Measurements from ENCODE around the gene WASHC4. TPM values are rescaled to one million over a fixed set of nuclear protein-coding genes. Genes with fewer than 3 reads are reported as not detected.

The WASHC4 gene
- total RNA-seq, 1 experiment from 2014 or later, result 25.5 TPM

DNA sequence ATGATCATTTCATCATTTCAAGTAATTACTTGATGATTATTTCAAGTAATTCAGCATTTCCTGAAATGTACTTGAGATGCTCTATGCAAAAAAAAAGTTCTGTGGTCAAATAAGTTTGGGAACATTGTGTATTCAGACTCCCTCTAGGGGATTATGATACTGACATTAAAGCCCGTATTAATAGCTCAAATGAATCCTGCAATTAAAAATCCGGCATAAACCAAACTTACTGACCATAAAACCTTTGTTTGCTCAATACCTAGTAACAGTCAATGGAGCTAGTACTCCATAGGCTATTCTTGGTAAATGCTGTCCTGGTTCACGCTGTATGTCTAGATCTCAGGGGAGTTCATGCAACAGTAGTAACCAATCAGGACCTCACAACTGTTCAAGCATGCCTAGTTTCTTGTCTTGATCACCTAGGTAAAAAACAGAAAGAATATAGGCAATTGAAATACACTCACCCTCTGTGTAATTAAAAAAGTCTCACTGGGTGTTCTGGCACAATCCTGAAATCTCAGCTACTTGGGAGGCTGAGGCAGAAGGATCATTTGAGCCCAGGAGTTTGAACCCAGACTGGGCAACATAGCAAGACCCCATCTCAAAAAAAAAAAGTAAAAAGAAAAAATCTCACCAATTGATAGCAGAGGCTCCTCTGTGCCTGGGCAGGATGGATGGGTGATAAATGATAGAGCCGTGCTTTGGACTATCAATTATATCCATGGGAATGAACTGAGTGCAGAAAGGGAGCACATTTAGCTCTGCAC is 37.4 kb upstream of the WASHC4 start:
- Histone ChIP-seq H3K4me3 (replicated peaks in 1 of 2; ENCODE audit: low read depth in 1 of 2, low read length in 2 of 2) (no peak overlapping the region), H3K9me3 (ENCODE audit: control insufficient read depth in 1 of 2, insufficient read depth in 1 of 2, low read depth in 1 of 2, low read length in 2 of 2) (no peaks in the 10 kb centered on the region), H4K20me1 (ENCODE audit: insufficient read depth) (no peaks in the 10 kb centered on the region), H3K27me3 (ENCODE audit: insufficient read depth, low read length) (no peaks in the 10 kb centered on the region), H3K4me2 (ENCODE audit: low read length) (no peak overlapping the region), H3K4me1 (ENCODE audit: control insufficient read depth in 1 of 2, insufficient read depth in 2 of 2, low read length in 2 of 2) (no peaks in the 10 kb centered on the region), H3K9me2 (ENCODE audit: insufficient read depth) (no peaks in the 10 kb centered on the region), H3K9ac (ENCODE audit: low read length) (no peak overlapping the region), H3K36me3 (ENCODE audit: control insufficient read depth in 1 of 2, insufficient read depth in 2 of 2, low read length in 2 of 2) (no peaks in the 10 kb centered on the region), H3K79me2 (ENCODE audit: insufficient read depth, low read length) (no peaks in the 10 kb centered on the region), H3K27ac (ENCODE audit: low read depth, low read length) (no peak overlapping the region), H2AFZ (ENCODE audit: low read depth, low read length, poor library complexity, severe bottlenecking) (no peak overlapping the region)
- RAD21 ChIA-PET (ENCODE audit: low non-redundant PET in 1 of 2, low total read pairs in 2 of 2, uncharacterized antibody in 2 of 2, unreplicated experiment in 2 of 2), result no interaction called here
- no peak for TF ChIP-seq POLR2A (IDR thresholded peaks at IDR 0.05; ENCODE audit: borderline replicate concordance, extremely low read depth, insufficient read depth, insufficient read length)
- TF ChIP-seq, protein P1, sequence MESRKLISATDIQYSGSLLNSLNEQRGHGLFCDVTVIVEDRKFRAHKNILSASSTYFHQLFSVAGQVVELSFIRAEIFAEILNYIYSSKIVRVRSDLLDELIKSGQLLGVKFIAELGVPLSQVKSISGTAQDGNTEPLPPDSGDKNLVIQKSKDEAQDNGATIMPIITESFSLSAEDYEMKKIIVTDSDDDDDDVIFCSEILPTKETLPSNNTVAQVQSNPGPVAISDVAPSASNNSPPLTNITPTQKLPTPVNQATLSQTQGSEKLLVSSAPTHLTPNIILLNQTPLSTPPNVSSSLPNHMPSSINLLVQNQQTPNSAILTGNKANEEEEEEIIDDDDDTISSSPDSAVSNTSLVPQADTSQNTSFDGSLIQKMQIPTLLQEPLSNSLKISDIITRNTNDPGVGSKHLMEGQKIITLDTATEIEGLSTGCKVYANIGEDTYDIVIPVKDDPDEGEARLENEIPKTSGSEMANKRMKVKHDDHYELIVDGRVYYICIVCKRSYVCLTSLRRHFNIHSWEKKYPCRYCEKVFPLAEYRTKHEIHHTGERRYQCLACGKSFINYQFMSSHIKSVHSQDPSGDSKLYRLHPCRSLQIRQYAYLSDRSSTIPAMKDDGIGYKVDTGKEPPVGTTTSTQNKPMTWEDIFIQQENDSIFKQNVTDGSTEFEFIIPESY (IDR thresholded peaks at IDR 0.05; ENCODE audit: extremely low read depth, insufficient replicate concordance, low read length), result no peak
- DNase-seq (ENCODE audit: low read depth, low spot score) (no peak), ATAC-seq (no peak)
- BruUV-seq (replicated peaks), result no TSS peak
- intact Hi-C loops (cut with micrococcal nuclease), result no loop called here
- CTCF ChIA-PET, result no interaction called here
- POLR2A ChIA-PET, result no interaction called here

DNA sequence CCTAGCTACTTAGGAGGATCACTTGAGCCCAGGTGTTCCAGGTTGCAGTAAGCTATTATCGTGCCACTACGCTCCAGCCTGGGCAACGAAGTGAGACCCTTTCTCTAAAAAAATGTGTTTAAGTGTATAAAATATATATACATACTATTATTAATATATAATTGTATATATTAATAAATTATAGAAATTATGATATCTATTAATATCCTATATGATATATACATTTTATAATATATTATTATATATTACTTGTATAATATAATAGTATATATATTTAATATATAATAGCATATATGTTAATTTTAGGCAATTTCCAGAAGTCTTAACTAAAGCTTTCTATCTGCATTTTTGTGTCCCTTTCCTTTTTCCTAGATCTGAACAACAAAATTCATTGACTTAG is 35.5 kb upstream of the WASHC4 start:
- BruUV-seq (replicated peaks), result no TSS peak

More for the DNA sequence above, 35.5 kb upstream of the WASHC4 start:
- no peaks in the 10 kb centered on the region for H3K4me1 ChIP-seq (ENCODE audit: control insufficient read depth in 1 of 2, insufficient read depth in 2 of 2, low read length in 2 of 2)
- no peak overlapping the region for H3K27ac ChIP-seq (ENCODE audit: low read depth, low read length)
- H3K4me2 ChIP-seq (ENCODE audit: low read length), result no peak overlapping the region
- H3K36me3 ChIP-seq (ENCODE audit: control insufficient read depth in 1 of 2, insufficient read depth in 2 of 2, low read length in 2 of 2), result no peaks in the 10 kb centered on the region
- no peaks in the 10 kb centered on the region for H3K9me2 ChIP-seq (ENCODE audit: insufficient read depth)
- intact Hi-C loops (cut with micrococcal nuclease), result no loop called here
- RAD21 ChIA-PET (ENCODE audit: low non-redundant PET in 1 of 2, low total read pairs in 2 of 2, uncharacterized antibody in 2 of 2, unreplicated experiment in 2 of 2), result no interaction called here
- TF ChIP-seq ZFX (IDR thresholded peaks at IDR 0.05) (no peak), SP1 (IDR thresholded peaks at IDR 0.05; ENCODE audit: low read depth) (no peak), ELF1 (IDR thresholded peaks at IDR 0.05; ENCODE audit: borderline replicate concordance, low read depth) (no peak)
- TF ChIP-seq, protein P2, sequence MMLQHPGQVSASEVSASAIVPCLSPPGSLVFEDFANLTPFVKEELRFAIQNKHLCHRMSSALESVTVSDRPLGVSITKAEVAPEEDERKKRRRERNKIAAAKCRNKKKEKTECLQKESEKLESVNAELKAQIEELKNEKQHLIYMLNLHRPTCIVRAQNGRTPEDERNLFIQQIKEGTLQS (IDR thresholded peaks at IDR 0.05), result no peak
- TF ChIP-seq, protein P3, sequence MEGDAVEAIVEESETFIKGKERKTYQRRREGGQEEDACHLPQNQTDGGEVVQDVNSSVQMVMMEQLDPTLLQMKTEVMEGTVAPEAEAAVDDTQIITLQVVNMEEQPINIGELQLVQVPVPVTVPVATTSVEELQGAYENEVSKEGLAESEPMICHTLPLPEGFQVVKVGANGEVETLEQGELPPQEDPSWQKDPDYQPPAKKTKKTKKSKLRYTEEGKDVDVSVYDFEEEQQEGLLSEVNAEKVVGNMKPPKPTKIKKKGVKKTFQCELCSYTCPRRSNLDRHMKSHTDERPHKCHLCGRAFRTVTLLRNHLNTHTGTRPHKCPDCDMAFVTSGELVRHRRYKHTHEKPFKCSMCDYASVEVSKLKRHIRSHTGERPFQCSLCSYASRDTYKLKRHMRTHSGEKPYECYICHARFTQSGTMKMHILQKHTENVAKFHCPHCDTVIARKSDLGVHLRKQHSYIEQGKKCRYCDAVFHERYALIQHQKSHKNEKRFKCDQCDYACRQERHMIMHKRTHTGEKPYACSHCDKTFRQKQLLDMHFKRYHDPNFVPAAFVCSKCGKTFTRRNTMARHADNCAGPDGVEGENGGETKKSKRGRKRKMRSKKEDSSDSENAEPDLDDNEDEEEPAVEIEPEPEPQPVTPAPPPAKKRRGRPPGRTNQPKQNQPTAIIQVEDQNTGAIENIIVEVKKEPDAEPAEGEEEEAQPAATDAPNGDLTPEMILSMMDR (IDR thresholded peaks at IDR 0.05 in 2 of 3, conservative IDR thresholded peaks at IDR 0.05 in 1 of 3; ENCODE audit: borderline replicate concordance in 1 of 3, insufficient read depth in 1 of 3, low read depth in 2 of 3, low read length in 2 of 3), result no peak
- CTCF ChIA-PET, result no interaction called here
- no peaks in the 10 kb centered on the region for H3K9me3 ChIP-seq (ENCODE audit: control insufficient read depth in 1 of 2, insufficient read depth in 1 of 2, low read depth in 1 of 2, low read length in 2 of 2)
- POLR2A ChIA-PET, result no interaction called here
- no peaks in the 10 kb centered on the region for H3K79me2 ChIP-seq (ENCODE audit: insufficient read depth, low read length)
- H2AFZ ChIP-seq (ENCODE audit: low read depth, low read length, poor library complexity, severe bottlenecking), result no peak overlapping the region
- H4K20me1 ChIP-seq (ENCODE audit: insufficient read depth), result no peaks in the 10 kb centered on the region
- ATAC-seq (no peak), DNase-seq (ENCODE audit: low read depth, low spot score) (no peak)
- H3K27me3 ChIP-seq (ENCODE audit: insufficient read depth, low read length), result no peaks in the 10 kb centered on the region
- no peak overlapping the region for H3K9ac ChIP-seq (ENCODE audit: low read length)
- H3K4me3 ChIP-seq (replicated peaks in 1 of 2; ENCODE audit: low read depth in 1 of 2, low read length in 2 of 2), result no peak overlapping the region

All from HCT116 (cell line).